ENCODE measurements around the gene RAD51B.

RAD51B gene

DNA sequence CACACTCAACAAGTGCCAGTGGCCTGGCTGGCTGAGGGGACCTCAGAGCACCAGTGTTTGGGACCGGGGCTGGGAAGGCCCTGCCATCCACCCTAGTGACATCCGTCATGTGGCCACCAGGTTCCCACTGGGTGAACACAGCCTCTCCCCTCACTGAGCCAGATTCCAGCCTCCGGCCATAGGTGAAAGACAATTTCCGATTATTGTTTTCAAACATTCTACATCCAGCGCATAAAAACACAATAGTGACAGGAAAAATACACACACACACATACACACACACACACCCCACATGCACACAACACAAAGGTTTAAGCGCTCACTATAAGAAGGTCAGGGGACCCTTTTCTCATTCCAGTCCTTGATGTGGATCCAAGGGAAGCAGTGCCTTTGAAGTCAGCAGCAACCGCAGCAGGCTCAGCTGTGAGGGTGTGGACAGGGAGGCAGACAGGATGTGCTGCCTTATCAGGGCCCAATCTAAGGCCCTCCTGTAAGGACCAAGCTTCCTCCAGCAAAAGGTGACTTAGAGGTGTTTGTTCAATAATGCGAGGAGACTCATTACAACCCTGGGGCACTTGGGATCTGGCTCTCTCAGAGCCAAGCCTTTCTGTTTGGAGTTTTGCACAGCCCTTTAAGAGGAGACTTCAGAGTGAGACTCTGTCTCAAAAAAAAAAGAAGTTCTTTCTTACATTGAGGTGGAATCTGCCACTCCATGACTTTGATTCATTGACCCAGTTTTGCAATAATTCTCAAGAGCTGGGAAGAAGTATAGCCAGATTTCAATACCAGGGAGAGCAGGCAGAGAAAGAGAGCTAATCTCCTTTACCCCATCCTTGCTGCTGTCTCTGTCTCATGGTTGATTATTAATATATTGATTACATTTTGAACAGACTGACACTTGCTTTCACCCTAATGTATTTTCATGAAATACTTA lies 745.5 kb downstream of the RAD51B start:
- H3K4me3 ChIP-seq (ENCODE audit: low read length) = no peak overlapping the region
- no peak overlapping the region for H3K9ac ChIP-seq (ENCODE audit: low read length)
- H4K20me1 ChIP-seq (ENCODE audit: insufficient read depth, low read length) = no peaks in the 10 kb centered on the region
- no peaks in the 10 kb centered on the region for H3K27me3 ChIP-seq (replicated peaks; ENCODE audit: insufficient read depth, low read length)
- no peaks in the 10 kb centered on the region for H3K9me2 ChIP-seq (replicated peaks; ENCODE audit: insufficient read depth, low read length)
- no peaks in the 10 kb centered on the region for H3K36me3 ChIP-seq (replicated peaks; ENCODE audit: insufficient read depth, low read length)
- H3F3A ChIP-seq (ENCODE audit: insufficient read depth, low read length) = no peaks in the 10 kb centered on the region
- TF ChIP-seq EZH2phosphoT487 (IDR thresholded peaks at IDR 0.05; ENCODE audit: low read length) (no peak), EZH2 (optimal IDR thresholded peaks at IDR 0.05; ENCODE audit: low read depth, low read length) (no peak)
- TF ChIP-seq, protein P1, sequence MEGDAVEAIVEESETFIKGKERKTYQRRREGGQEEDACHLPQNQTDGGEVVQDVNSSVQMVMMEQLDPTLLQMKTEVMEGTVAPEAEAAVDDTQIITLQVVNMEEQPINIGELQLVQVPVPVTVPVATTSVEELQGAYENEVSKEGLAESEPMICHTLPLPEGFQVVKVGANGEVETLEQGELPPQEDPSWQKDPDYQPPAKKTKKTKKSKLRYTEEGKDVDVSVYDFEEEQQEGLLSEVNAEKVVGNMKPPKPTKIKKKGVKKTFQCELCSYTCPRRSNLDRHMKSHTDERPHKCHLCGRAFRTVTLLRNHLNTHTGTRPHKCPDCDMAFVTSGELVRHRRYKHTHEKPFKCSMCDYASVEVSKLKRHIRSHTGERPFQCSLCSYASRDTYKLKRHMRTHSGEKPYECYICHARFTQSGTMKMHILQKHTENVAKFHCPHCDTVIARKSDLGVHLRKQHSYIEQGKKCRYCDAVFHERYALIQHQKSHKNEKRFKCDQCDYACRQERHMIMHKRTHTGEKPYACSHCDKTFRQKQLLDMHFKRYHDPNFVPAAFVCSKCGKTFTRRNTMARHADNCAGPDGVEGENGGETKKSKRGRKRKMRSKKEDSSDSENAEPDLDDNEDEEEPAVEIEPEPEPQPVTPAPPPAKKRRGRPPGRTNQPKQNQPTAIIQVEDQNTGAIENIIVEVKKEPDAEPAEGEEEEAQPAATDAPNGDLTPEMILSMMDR (IDR thresholded peaks at IDR 0.05; ENCODE audit: low read length) = no peak
- no peaks in the 10 kb centered on the region for H3K4me1 ChIP-seq (ENCODE audit: low read length)
- H3K9me3 ChIP-seq (replicated peaks; ENCODE audit: insufficient read depth, low read length) = no peaks in the 10 kb centered on the region
- no peak overlapping the region for H3K27ac ChIP-seq (ENCODE audit: low read length)
- H3K79me2 ChIP-seq (ENCODE audit: low read length) = no peaks in the 10 kb centered on the region
- H3K4me2 ChIP-seq (ENCODE audit: low read depth, low read length) = no peak overlapping the region
- no peak for DNase-seq
- H2AFZ ChIP-seq (ENCODE audit: low read length) = no peak overlapping the region

DNA sequence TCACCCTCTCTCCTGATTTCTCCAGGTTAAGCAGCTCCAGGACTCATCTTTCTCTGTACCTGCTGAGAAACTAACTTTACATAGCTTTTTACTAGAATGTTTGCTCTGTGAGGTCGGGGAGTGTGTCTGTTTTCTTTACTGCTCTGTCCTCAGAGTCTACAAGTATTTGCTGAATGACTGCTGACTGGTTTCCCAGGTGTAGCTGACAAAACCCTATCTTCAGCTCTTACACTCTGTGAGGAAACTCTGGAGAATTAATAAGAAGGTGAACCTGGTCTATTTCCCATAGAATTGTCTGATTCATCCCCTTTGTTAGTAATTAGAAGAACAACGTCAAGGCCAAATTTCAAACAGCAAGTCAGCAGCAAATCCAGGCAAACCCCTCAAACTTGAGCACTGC lies 746.5 kb downstream of the RAD51B start:
- Histone ChIP-seq H3K36me3 (replicated peaks; ENCODE audit: insufficient read depth, low read length) (no peaks in the 10 kb centered on the region), H2AFZ (ENCODE audit: low read length) (no peak overlapping the region), H3K9ac (ENCODE audit: low read length) (no peak overlapping the region), H3K27me3 (replicated peaks; ENCODE audit: insufficient read depth, low read length) (no peaks in the 10 kb centered on the region), H3K9me2 (replicated peaks; ENCODE audit: insufficient read depth, low read length) (no peaks in the 10 kb centered on the region), H3K4me1 (ENCODE audit: low read length) (no peaks in the 10 kb centered on the region), H4K20me1 (ENCODE audit: insufficient read depth, low read length) (no peaks in the 10 kb centered on the region), H3K27ac (ENCODE audit: low read length) (no peak overlapping the region), H3K4me3 (ENCODE audit: low read length) (no peak overlapping the region), H3K4me2 (ENCODE audit: low read depth, low read length) (no peak overlapping the region), H3K79me2 (ENCODE audit: low read length) (no peaks in the 10 kb centered on the region), H3K9me3 (replicated peaks; ENCODE audit: insufficient read depth, low read length) (no peaks in the 10 kb centered on the region), H3F3A (ENCODE audit: insufficient read depth, low read length) (no peaks in the 10 kb centered on the region)
- no peak for TF ChIP-seq EZH2 (optimal IDR thresholded peaks at IDR 0.05; ENCODE audit: low read depth, low read length)
- TF ChIP-seq, protein P1 (IDR thresholded peaks at IDR 0.05; ENCODE audit: low read length) = no peak
- no peak for TF ChIP-seq EZH2phosphoT487 (IDR thresholded peaks at IDR 0.05; ENCODE audit: low read length)
- no peak for DNase-seq

DNA sequence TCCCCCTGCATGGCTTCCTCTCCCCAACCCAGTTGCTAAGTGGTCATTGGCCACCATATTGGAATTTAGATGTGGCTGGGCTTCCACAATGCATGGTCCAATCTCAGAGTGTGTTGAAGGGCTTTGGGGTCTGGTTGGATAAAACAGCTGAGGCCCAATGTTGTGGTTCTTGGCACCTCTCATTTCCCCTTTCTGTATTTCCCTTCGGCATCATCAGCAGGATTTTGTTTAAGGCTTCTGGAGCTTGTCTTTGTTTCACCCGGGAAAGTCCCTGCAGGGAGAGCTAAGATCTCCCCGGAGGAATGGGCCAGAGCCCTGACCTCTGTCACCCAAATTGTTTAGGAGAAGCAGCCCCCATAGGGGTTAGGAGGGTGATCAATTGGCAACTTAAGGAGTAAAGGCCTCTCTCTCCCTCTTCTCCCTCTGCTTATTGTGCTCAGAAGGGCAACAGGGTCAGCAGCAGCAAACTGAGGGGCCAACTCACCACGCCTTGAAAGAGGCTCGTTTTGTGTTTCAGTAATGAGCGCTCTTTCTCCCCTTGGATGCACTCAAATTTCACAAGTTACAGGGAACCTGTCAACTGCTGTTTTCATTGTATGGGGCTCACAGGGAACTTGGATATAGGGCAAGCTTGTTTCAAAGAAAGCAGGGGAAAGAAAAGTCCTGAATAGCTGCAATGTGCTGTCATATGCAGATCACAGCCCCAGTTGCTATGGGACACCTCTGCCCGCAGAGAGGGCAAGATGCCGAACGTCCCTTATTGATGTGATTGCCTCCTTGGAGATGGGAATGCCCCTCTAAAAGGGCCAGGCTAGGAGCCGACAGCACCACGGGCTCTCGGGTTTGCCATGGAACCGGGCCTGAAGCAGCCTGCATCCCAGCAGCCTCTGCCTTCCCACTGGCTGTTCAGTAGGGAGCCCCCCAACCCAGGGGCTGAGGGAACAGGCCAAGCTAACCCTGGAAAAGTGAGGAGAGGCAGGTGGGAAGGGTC lies 749.6 kb downstream of the RAD51B start:
- Histone ChIP-seq H3K4me2 (ENCODE audit: low read depth, low read length) (no peak overlapping the region), H3K9ac (ENCODE audit: low read length) (no peak overlapping the region), H3K36me3 (replicated peaks; ENCODE audit: insufficient read depth, low read length) (no peaks in the 10 kb centered on the region), H3K9me2 (replicated peaks; ENCODE audit: insufficient read depth, low read length) (no peaks in the 10 kb centered on the region), H3F3A (ENCODE audit: insufficient read depth, low read length) (no peaks in the 10 kb centered on the region), H3K4me3 (ENCODE audit: low read length) (no peak overlapping the region), H2AFZ (ENCODE audit: low read length) (no peak overlapping the region), H3K4me1 (ENCODE audit: low read length) (no peaks in the 10 kb centered on the region), H4K20me1 (ENCODE audit: insufficient read depth, low read length) (no peaks in the 10 kb centered on the region), H3K27ac (ENCODE audit: low read length) (no peak overlapping the region), H3K9me3 (replicated peaks; ENCODE audit: insufficient read depth, low read length) (no peaks in the 10 kb centered on the region), H3K79me2 (ENCODE audit: low read length) (no peaks in the 10 kb centered on the region), H3K27me3 (replicated peaks; ENCODE audit: insufficient read depth, low read length) (no peaks in the 10 kb centered on the region)
- no peak for DNase-seq
- TF ChIP-seq EZH2phosphoT487 (IDR thresholded peaks at IDR 0.05; ENCODE audit: low read length) = no peak
- TF ChIP-seq, protein P1 (IDR thresholded peaks at IDR 0.05; ENCODE audit: low read length) = no peak
- TF ChIP-seq EZH2 (optimal IDR thresholded peaks at IDR 0.05; ENCODE audit: low read depth, low read length) = no peak
